GM12875 (cell line): ENCODE data around the gene FAM20C.

Source experiments
- H3K4me3 ChIP-seq: one replicate; pipeline ENCODE4 v1.5.1; 2011; ENCODE audit warnings: low read depth, low read length, control low read depth
- CTCF ChIP-seq: IDR thresholded peaks from 2 replicates; pipeline ENCODE4 v1.5.1; 2011; ENCODE audit warnings: low read depth, mild to moderate bottlenecking, control low read depth, inconsistent platforms, low read length, moderate library complexity, borderline replicate concordance; ENCODE audit not compliant: insufficient read depth

The FAM20C gene

GRCh38 chr7:251446-252175 lies 59.2 kb downstream of the FAM20C start:
- TF ChIP-seq CTCF, result no peak
- no peak overlapping the region for H3K4me3 ChIP-seq

- TF ChIP-seq CTCF, result no peak
- H3K4me3 ChIP-seq, result no peak overlapping the region
Observed at GRCh38 chr7:252216-252965, 60.0 kb downstream of the FAM20C start.

- no peak for TF ChIP-seq CTCF
- H3K4me3 ChIP-seq, result no peak overlapping the region
Observed at GRCh38 chr7:252981-253380, 60.6 kb downstream of the FAM20C start.

GRCh38 chr7:253581-254336 lies 61.4 kb downstream of the FAM20C start:
- no peak overlapping the region for H3K4me3 ChIP-seq
- TF ChIP-seq CTCF, result no peak

GRCh38 chr7:254337-255037 lies 62.1 kb downstream of the FAM20C start:
- no peak for TF ChIP-seq CTCF
- H3K4me3 ChIP-seq, result no peak overlapping the region

GRCh38 chr7:255038-255435 lies 62.7 kb downstream of the FAM20C start:
- no peak for TF ChIP-seq CTCF
- no peak overlapping the region for H3K4me3 ChIP-seq
